Measurements from ENCODE around the gene CCDC71L. TPM values are rescaled to one million over a fixed set of nuclear protein-coding genes. Genes with fewer than 3 reads are reported as not detected.
A peak's percentile ranks its signal among the peaks of the same experiment; 100 is the strongest.

Gene CCDC71L
- total and polyA plus RNA-seq, 5 donors from 2014 or later = 3.5 to 19.3 (median 4.8) TPM

- Mint-ChIP-seq H3K4me3 (no peak overlapping the region), H3K36me3 (no peaks in the 10 kb centered on the region), H3K9me3 (peaks cover 0 to 4% (median 1%) of the 10 kb centered on the region in 7 donors), H3K27me3 (no peaks in the 10 kb centered on the region), H3K27ac (no peak overlapping the region), H3K4me1 (peaks cover 0 to 3% (median 0%) of the 10 kb centered on the region in 4 donors)
- Histone ChIP-seq H3K9me3 (ENCODE audit: control insufficient read depth in 2 of 2, low read length in 2 of 2) (no peaks in the 10 kb centered on the region), H3K4me1 (ENCODE audit: control insufficient read depth, insufficient read depth, low read length, poor library complexity, severe bottlenecking) (no peaks in the 10 kb centered on the region), H3K27me3 (ENCODE audit: control insufficient read depth, insufficient read depth, low read length) (no peaks in the 10 kb centered on the region), H3K36me3 (ENCODE audit: control insufficient read depth, insufficient read depth, low read length) (no peaks in the 10 kb centered on the region), H3K4me3 (ENCODE audit: low read depth, low read length) (no peak overlapping the region), H3K27ac (ENCODE audit: insufficient read depth, low read length, poor library complexity, severe bottlenecking) (no peak overlapping the region)
- no peak for DNase-seq
- no peak for ATAC-seq (ENCODE audit: low read depth in 2 of 2)
Measured at GRCh38 chr7:106668861-106669524, 8.0 kb upstream of the CCDC71L start.

- Histone ChIP-seq H3K4me3 (ENCODE audit: low read depth, low read length) (no peak overlapping the region), H3K27me3 (ENCODE audit: control insufficient read depth, insufficient read depth, low read length) (no peaks in the 10 kb centered on the region), H3K9me3 (ENCODE audit: control insufficient read depth in 2 of 2, low read length in 2 of 2) (no peaks in the 10 kb centered on the region), H3K36me3 (ENCODE audit: control insufficient read depth, insufficient read depth, low read length) (no peaks in the 10 kb centered on the region), H3K27ac (ENCODE audit: insufficient read depth, low read length, poor library complexity, severe bottlenecking) (no peak overlapping the region), H3K4me1 (ENCODE audit: control insufficient read depth, insufficient read depth, low read length, poor library complexity, severe bottlenecking) (no peaks in the 10 kb centered on the region)
- Mint-ChIP-seq H3K27me3 (no peaks in the 10 kb centered on the region), H3K27ac (no peak overlapping the region), H3K9me3 (peaks cover 0 to 4% (median 0%) of the 10 kb centered on the region in 7 donors), H3K4me1 (peaks cover 0 to 9% (median 5%) of the 10 kb centered on the region in 4 donors), H3K36me3 (no peaks in the 10 kb centered on the region), H3K4me3 (no peak overlapping the region)
- no peak for ATAC-seq (ENCODE audit: low read depth in 2 of 2)
- DNase-seq = no peak
Measured at GRCh38 chr7:106666353-106666752, 5.4 kb upstream of the CCDC71L start.

- no peak overlapping the region for H3K4me3 ChIP-seq (ENCODE audit: low read depth, low read length)
- H3K4me1 Mint-ChIP-seq = peaks cover 3 to 18% (median 10%) of the 10 kb centered on the region in 4 donors
- peak overlapping the region in 2 of 3 donors; percentile 0 to 76 for H3K27ac Mint-ChIP-seq
- no peak overlapping the region for H3K4me3 Mint-ChIP-seq
- no peaks in the 10 kb centered on the region for H3K27me3 ChIP-seq (ENCODE audit: control insufficient read depth, insufficient read depth, low read length)
- H3K36me3 ChIP-seq (ENCODE audit: control insufficient read depth, insufficient read depth, low read length) = no peaks in the 10 kb centered on the region
- ATAC-seq (ENCODE audit: low read depth in 2 of 2) (no peak), DNase-seq (no peak)
- no peaks in the 10 kb centered on the region for H3K36me3 Mint-ChIP-seq
- no peaks in the 10 kb centered on the region for H3K9me3 ChIP-seq (ENCODE audit: control insufficient read depth in 2 of 2, low read length in 2 of 2)
- peaks cover 0 to 3% (median 0%) of the 10 kb centered on the region in 7 donors for H3K9me3 Mint-ChIP-seq
- H3K27ac ChIP-seq (ENCODE audit: insufficient read depth, low read length, poor library complexity, severe bottlenecking) = no peak overlapping the region
- no peaks in the 10 kb centered on the region for H3K27me3 Mint-ChIP-seq
- H3K4me1 ChIP-seq (ENCODE audit: control insufficient read depth, insufficient read depth, low read length, poor library complexity, severe bottlenecking) = peaks cover 7% of the 10 kb centered on the region
Measured at GRCh38 chr7:106664343-106664742, 3.4 kb upstream of the CCDC71L start.

GRCh38 chr7:106659963-106660861 is 746 bp downstream of the CCDC71L start:
- DNase-seq = peak; percentile 56 to 86 (median 68)
- peaks cover 17 to 36% (median 28%) of the 10 kb centered on the region in 4 donors for H3K4me1 Mint-ChIP-seq
- peak; percentile 54 to 56 for ATAC-seq (ENCODE audit: low read depth in 2 of 2)
- peak overlapping the region; percentile 82 to 92 (median 83) for H3K27ac Mint-ChIP-seq
- H3K36me3 Mint-ChIP-seq = no peaks in the 10 kb centered on the region
- H3K4me3 ChIP-seq (ENCODE audit: low read depth, low read length) = peak overlapping the region; percentile 91
- peak overlapping the region; percentile 87 to 99 (median 92) for H3K4me3 Mint-ChIP-seq
- H3K9me3 Mint-ChIP-seq = no peaks in the 10 kb centered on the region
- no peaks in the 10 kb centered on the region for H3K27me3 ChIP-seq (ENCODE audit: control insufficient read depth, insufficient read depth, low read length)
- H3K9me3 ChIP-seq (ENCODE audit: control insufficient read depth in 2 of 2, low read length in 2 of 2) = no peaks in the 10 kb centered on the region
- peaks cover 19% of the 10 kb centered on the region for H3K4me1 ChIP-seq (ENCODE audit: control insufficient read depth, insufficient read depth, low read length, poor library complexity, severe bottlenecking)
- no peaks in the 10 kb centered on the region for H3K36me3 ChIP-seq (ENCODE audit: control insufficient read depth, insufficient read depth, low read length)
- peak overlapping the region; percentile 77 for H3K27ac ChIP-seq (ENCODE audit: insufficient read depth, low read length, poor library complexity, severe bottlenecking)
- peaks cover 4% of the 10 kb centered on the region for H3K27me3 Mint-ChIP-seq

GRCh38 chr7:106659166-106659962 is 1.6 kb downstream of the CCDC71L start:
- Histone ChIP-seq H3K36me3 (ENCODE audit: control insufficient read depth, insufficient read depth, low read length) (no peaks in the 10 kb centered on the region), H3K27ac (ENCODE audit: insufficient read depth, low read length, poor library complexity, severe bottlenecking) (peak overlapping the region; percentile 77), H3K4me3 (ENCODE audit: low read depth, low read length) (peak overlapping the region; percentile 91), H3K4me1 (ENCODE audit: control insufficient read depth, insufficient read depth, low read length, poor library complexity, severe bottlenecking) (peaks cover 19% of the 10 kb centered on the region), H3K27me3 (ENCODE audit: control insufficient read depth, insufficient read depth, low read length) (no peaks in the 10 kb centered on the region), H3K9me3 (ENCODE audit: control insufficient read depth in 2 of 2, low read length in 2 of 2) (no peaks in the 10 kb centered on the region)
- H3K27ac Mint-ChIP-seq = peak overlapping the region; percentile 26 to 83 (median 70)
- peaks cover 4% of the 10 kb centered on the region for H3K27me3 Mint-ChIP-seq
- ATAC-seq (ENCODE audit: low read depth in 2 of 2) = no peak
- DNase-seq = no peak
- H3K4me1 Mint-ChIP-seq = peaks cover 17 to 37% (median 28%) of the 10 kb centered on the region in 4 donors
- H3K36me3 Mint-ChIP-seq = no peaks in the 10 kb centered on the region
- H3K4me3 Mint-ChIP-seq = peak overlapping the region; percentile 82 to 95 (median 90)
- no peaks in the 10 kb centered on the region for H3K9me3 Mint-ChIP-seq

GRCh38 chr7:106658316-106659165 is 2.4 kb downstream of the CCDC71L start:
- DNase-seq = no peak
- ATAC-seq (ENCODE audit: low read depth in 2 of 2) = no peak
- H3K27ac Mint-ChIP-seq = peak overlapping the region in 2 of 3 donors; percentile 45 to 63
- peak overlapping the region in 3 of 4 donors; percentile 55 to 90 (median 82) for H3K4me3 Mint-ChIP-seq
- no peaks in the 10 kb centered on the region for H3K27me3 ChIP-seq (ENCODE audit: control insufficient read depth, insufficient read depth, low read length)
- no peaks in the 10 kb centered on the region for H3K36me3 Mint-ChIP-seq
- peak overlapping the region; percentile 91 for H3K4me3 ChIP-seq (ENCODE audit: low read depth, low read length)
- no peaks in the 10 kb centered on the region for H3K36me3 ChIP-seq (ENCODE audit: control insufficient read depth, insufficient read depth, low read length)
- peaks cover 9% of the 10 kb centered on the region for H3K27me3 Mint-ChIP-seq
- H3K9me3 ChIP-seq (ENCODE audit: control insufficient read depth in 2 of 2, low read length in 2 of 2) = no peaks in the 10 kb centered on the region
- peaks cover 17 to 38% (median 28%) of the 10 kb centered on the region in 4 donors for H3K4me1 Mint-ChIP-seq
- peaks cover 19% of the 10 kb centered on the region for H3K4me1 ChIP-seq (ENCODE audit: control insufficient read depth, insufficient read depth, low read length, poor library complexity, severe bottlenecking)
- H3K9me3 Mint-ChIP-seq = no peaks in the 10 kb centered on the region
- H3K27ac ChIP-seq (ENCODE audit: insufficient read depth, low read length, poor library complexity, severe bottlenecking) = no peak overlapping the region
